ENCODE measurements around the gene HOXA7.

HOXA7 gene

DNA sequence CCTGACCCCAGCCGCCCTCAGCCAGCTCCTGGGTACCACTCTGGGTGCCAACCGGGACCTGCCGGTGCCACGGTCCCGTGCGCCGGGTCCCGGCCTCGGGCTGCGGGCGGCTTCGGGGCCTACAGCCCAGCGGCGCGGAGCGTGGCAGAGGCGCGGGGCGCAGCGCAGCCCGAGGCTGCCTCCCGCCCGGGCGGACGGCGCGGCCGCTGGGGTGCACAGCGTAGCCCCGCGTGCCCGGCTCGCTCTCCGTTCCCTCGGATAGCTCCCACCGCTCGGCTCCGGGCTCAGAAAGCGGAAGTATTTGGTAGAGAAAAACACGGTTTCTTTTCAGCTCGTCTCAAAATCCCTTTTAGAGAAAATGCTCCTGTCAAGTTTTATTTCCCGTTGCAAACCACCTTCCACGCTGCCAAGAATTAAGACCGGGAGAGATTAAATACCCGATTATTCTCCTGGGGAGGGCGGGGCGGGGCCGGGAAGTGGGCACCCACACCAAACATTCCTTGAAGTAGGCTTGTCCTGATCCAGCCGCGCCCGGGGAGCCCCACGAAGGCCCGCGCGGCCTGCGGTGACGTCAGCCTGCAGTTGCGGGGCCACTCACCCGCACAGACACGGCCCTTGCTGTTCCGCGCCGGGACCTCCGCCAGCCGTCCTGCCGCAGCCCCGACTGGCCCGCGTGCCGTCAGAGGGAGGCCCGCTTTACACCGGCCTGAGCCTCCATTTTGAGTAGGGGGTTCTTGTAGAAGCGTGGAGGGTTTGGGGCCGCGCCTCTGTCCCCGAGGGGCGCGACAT is 36.3 kb upstream of the HOXA7 start:
- no peak for DNase-seq

DNA sequence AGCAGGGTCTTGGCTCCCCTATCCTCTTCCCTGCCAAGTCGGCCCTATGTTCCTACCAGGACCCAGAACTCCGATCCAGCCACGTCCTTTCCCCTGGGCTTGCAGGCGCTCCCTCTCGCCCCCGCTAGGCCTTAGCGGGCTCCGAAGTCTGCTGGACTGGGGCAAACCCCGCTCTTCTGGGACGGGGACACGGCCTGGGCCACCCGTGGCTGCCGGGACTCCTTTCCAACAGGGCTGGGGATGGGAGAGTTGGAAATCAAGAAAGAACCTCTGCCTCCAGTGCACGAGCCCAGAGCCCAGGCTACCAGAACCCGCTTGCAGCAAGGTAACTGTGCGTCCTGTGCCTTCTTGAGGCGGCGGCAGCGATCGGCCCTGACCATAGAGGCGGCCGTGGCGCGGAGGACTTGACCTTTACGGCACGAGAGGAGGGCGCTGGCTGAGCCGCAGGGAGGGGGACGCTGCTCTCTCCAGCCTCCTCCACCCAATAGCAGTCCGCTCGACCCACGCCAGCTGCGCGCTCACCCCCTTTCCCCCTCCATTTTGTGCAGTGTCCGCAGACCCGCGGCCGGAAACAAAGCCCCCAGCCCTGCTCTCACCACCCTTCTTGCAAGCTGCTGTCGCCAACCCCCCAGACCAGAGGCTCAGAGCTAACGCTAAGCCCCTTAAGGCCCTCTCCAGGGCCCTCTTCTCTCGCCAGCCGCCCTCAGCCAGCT is 35.5 kb upstream of the HOXA7 start:
- DNase-seq, result no peak

DNA sequence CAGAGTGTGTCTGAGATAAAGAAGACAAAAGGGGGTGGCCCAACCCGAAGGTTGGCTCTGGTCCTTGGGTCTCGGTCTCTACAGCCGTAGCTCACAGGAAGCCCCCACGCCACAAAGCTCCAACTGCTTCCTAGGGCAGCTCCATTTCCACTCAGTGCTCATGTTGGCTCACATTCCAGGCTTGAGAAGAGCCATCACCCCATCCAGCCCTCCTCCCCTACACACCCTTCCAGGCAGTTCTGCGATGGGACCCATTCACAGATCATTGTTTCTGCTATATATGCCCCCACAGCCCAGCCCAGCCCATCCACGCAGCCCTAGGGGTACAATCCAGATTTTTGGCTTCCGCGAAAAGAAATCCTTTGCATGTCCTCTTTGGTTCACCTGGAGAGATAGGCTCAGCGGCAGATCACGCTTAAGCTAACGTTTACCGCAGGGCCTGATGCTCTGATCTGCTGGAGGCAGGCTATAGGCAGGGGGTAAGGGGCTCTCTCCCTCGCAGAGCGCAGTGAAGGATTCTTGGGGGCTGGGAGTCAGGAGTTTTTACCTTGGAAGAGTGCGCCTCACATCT is 34.8 kb upstream of the HOXA7 start:
- no peak for DNase-seq

DNA sequence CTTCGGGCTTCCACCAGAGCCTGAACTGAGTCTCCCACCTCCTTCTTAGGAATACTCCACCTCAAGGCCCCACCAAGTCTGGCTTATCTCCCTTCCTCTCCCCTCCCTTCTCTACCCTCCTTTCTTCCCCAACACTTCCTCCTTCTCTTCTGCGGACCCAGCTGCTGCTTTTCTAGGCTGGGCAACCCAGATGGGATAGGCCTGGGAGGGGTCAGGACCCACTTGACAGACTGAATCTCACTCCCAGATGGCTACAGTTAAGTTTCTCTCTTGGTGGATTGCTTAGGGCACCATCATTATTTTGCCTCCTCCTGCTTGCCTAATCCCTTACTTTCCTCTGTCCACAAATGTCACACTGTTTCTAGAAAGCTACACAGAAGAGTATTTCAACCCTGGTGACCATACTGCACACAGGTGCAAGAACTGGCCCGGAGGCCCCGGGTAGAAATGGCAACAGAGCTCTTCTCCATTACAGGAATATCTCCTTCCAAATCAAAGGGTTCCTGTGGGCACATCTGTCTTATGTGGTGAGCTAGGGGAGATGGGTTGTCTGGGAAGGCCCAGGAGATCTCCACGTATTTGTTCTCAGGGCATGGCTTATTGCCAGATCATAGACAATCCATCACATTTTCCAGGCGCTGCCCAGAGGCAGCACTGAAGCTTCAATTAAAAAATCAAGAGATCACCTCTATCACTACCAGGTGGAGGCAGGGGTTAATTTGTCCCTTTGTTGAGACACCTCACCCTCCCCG is 33.7 kb upstream of the HOXA7 start:
- no peak for DNase-seq

DNA sequence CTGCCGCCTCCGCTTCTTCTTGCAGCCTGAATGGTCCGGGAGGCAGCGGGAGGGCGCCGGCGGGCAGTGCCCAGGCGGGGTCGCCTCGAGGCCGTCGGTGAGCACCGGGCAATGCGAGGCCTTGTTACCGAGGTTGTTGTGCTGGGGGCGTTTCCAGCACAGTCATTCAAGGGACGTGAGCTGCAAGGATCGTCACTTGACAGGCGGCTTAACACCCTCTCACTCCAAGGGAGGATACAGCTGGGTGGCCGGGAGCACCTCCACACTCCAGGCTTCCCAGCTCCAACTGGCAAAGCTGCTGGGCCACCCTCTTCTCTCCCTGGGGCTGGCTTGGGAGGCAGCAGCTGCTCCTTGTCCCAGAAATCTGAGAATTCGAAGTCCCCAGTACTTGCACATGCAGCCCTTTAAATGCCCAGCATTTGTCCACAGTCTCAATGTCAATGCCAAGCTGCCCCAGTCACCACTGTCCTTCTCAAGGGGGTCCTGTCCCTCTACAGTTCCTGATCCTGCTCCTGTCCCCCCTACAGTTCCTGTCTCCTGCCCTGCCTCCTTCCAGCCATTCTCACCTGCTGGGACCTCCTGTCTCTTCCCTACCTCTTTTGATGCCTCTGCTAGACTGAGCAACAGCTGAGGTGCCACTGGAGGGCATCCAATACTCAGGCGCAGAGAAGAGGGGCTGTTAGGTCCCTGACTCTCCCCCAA is 33.0 kb upstream of the HOXA7 start:
- no peak for DNase-seq

DNA sequence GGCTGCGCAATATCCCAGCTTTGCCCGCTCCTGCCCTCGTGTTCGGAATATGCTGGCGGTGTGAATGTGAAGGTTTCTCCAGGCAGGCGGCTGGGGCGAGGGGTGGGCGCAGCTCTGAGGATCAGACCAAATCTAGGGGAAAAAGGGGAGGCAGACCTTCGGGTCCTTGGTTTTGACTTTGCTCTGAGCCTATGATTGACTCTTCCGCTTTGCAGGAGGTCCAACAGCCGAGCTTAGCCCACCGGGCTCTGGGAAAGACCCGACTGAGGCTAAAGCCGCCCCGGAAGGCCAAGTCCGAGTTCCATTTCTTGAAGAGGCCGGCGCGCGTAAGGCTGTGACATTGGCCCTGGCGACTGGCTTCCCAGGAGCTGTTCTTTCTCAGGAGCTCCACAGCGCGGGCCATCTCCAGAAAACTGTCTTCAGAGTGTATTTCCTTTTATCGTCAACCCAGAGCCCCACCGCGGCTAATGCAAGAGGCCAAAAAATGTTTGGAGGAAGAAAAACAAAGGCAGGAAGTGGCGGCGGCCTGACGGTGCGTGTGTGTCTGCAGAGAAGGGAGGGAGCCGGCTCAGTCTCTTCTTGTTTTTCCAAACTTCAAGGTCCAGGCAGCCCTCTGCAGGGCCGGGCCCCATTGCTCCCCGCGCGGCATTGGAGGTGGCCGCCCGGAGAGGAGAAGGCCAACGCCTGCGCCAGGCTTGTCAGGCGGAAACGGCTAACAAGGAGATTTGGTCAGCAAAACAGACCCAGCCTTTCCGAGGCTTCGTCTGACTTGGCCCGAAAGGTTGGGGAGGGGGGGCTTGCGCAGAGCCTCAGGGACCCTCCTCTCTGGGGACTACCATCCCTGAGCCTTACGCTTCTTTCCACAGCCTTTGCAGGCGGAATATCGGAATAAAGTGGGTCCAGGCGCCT is 32.2 kb upstream of the HOXA7 start:
- DNase-seq, result no peak

DNA sequence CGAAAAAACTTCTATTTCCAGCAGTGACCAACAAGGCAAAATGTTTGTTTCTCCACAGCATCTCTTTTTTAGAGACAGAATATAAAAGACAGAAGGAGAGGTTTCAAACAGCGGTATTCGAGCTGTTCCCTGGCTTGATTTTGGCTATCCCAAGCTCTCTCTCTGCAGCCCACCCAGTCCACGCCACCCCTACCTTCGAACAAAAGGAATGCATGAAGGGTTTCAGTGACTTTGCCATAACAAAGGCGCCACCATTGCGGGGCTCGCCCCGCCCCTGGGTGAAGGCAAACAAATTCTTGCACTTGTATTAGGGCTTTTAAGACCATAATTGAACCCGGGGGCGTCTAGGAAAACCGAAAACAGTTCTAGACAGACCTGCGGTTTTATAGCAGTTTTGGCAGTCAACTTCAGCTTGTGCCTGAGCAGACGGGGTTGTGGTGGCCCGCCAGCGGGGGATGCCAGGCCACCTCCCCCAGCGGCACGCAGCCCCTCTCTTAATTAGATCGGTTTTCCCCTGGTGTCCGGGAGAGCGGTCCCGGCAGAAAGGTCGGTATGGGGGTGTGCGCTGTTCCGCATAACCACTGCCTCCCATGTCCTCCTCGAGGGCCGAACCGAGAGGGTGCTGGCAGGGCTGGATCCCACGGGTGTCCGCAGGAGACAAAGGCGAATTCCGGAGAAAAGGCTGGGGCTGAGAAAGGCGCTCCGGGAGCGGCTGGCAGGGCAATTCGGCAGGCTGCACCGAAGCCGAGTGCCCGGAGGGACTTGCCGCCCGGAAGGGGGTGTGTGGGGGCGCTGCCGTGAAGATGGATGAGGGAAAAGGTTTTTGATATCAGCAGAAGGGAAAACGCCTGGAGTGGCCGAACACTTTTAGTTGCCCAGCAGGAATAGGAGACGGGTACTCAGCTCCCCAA is 31.3 kb upstream of the HOXA7 start:
- no peak for DNase-seq

DNA sequence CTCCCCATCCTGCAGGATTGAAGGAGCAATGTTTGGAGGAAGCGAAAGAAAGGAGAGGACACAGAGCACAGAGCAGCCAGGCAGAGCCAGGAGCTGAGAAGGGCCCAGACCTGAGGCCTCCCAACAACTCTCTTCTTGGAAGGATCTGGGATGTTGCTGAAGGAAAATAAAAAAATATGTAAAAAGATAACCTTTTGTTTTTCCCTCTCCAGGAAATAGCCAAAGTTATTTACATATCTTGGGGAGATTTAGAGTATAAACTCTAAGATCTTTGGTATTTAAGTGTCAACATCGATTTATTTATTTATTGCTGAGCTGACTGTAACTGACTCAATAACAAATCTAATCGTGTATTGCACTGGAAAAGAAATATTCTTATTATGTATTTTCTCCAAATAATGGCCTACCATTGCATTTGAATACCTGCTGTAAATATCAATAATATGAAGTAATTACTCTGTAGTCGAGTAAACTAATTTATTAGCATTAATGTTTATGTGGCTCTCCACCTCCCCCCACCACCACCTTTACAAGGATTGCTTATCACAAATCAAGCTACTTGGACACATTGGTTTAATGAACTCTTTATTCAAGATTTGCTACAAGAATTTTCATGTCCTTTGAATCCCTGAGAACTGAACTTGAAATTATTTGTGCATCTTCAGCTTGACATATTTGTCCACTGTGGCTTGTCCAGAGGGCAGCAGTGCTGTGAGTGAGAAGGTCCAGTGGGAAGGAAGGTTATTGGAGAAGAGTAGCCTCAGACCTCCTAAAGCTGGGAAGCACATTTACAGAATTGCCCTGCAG is 30.4 kb upstream of the HOXA7 start:
- DNase-seq, result no peak

DNA sequence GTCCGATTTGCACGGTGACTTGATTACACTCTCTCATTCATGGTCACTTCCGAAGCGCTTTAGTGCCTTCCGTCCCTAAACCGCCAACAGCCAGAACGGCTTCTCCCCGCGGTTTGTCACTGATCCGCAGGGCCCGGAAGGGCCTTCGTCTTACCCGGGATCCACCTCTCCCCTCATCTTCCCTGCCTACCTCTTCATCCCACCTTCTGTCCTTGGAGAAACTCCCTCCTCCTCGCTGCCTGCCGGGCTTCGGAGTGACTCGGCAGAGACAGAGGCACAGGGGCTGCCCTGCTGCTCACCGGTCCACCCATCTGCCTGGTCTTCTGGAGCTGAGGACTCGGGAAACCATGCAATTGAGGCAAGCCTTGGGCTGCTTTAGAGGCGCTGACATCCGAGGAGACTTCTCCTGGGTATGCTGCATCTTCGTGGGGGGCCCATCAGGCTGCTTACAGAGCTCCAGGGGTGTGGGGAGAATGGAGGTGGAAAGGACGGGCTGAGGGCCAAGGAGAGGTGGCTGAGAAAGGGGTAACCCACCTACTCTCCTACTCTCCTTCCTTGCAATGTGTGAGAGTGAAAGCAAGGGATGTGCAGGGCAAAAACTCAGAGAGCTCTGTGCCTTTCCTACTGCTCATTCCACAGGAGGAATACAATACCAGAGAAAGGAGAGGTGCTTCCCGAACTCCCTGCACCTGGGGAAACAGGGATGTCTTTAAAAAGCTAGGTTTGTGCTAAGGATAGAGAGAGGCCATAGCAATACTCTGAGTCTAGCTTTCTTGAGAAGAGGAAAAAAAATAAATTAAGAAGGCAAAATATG is 29.6 kb upstream of the HOXA7 start:
- DNase-seq, result no peak

DNA sequence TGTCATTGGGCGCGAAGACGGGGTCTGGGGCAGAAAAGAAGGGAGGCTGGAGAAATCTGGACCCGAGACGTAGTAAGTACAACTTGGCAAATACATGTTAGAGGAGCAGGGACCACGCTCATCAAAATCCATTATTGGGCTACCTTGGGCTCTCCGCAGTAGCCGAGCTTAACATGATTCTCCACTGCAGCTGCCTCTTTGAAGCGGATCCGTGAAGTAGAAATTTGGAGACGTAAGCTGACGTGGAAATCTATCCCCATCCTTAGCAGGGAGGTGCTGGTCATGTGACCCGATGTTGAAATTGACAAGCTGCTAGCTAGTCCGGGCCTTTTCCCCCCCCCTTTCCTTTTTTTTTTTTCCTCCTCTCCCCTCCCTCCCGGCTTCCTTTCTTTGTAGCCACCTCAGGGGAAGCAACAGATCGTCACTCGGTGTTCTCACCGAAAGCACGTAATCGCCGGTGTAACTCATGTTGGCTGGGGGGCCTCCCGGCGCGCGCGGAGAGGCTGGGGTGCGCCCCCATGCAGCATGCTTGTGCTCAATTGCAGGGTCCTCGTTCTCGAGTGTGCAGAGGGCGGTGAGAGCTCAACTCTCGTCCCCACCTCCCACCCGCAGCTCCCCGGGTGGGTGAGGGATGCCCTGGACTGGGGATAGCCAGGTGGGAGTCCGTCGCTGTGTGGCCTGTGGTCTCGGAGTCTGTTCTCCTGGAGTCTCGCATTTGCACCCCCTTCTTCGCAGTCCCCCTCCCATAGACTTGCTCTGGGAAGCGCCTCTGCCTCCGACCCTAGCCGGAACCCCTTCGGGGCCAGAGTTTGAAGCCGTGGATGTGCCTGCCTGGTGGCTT is 28.8 kb upstream of the HOXA7 start, which contains the start of gene HOXA11:
Gene HOXA11 (minus strand): TSS at position 220 of the 841 bp plus-strand sequence. CDS start 88 bp downstream, at position 132.
- DNase-seq, result no peak

DNA sequence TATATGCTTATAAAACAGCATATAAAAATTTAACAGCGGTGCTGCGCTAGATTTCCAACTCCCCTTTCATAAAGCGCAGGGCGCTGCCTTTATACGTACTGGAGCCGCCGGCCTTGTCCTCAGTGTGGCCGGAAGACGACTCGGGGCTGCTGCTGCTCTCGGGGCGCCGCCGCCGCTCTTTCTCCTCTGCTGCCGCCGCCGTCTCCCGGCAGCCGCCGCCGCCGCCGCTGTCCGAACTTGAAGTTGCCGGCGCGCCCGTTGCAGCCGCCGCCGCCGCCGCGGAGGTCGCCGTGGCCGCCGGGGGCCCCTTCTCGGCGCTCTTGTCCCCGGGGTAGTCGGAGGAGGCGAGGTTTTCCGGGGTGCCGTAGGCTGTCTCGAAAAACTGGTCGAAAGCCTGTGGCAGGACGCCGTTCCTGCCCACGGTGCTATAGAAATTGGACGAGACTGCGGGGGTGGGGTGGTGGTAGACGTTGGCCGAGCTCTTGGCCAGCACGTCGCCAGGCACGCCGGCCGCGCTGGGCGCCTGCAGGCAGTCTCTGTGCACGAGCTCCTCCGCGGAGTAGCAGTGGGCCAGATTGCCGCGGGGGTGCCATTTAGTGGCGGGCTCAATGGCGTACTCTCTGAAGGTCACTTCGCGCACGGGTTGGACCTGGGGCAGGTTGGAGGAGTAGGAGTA is 28.0 kb upstream of the HOXA7 start:
- DNase-seq, result no peak

DNA sequence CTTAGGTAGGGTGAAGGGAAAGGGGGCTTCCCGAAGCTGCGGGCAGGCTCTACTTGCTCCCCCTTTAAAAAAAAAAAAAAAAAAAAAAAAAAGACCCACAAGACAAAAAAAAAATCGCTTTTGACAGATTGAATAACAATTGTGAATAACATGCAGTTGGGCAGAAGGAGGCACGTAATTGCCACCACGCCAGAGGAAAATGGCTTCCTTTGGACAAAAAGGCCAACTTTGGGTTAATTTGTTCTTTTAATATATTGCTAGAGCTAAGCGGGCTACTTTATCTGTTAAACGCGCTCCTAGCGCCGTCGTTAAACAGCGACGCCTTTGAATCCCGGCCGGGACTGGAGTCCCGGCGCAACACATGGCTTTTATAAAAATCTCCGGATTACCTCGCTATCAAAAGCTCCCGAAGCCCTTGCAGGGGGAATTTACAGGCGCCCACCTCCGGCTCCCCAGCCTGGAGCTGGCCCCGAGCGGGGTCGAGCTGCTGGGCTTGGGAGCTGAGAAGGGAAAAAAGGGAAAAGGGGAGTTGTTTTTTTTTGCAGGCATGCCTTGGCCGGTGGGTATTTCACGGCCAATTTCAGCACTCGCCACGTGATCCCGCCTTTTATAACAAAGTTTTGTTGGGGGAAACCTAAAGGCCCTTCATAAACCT is 27.3 kb upstream of the HOXA7 start:
- DNase-seq, result no peak

DNA sequence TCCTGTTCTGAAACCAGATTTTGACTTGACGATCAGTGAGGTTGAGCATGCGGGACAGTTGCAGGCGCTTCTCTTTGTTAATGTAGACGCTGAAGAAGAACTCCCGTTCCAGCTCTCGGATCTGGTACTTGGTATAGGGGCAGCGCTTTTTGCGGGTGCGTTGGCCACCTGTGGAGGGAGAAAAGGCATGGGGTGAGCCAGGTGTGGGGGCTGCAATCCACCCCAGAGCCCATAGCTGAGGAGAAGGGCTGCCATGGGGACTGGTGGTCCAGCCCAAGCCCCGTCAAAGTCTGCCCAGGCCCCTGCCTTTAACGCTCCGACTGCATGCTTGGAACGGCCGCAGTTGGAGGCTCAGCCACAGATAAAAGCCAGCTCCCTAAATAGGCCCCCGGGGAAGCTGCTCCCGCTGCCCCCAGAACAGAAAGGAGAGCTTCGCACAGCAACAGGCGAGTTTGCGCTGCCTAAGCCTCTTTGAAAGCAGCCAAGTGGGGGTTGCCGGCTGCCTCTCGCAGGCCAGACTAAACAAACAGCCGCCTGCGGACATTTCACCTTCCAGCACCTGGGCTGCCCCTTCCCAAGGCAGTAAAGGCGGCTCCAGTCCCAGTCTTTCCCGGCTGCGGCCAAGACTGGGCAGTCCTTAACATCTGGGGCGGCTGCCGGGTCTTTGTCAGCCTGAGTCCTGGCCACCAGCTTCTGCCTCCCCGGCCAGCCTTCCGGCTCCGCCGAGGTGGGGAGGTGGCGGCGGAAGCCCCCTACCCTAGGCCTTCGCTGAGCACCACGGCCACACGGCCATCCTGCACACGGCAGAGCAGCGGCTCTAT is 26.6 kb upstream of the HOXA7 start:
- DNase-seq, result no peak

DNA sequence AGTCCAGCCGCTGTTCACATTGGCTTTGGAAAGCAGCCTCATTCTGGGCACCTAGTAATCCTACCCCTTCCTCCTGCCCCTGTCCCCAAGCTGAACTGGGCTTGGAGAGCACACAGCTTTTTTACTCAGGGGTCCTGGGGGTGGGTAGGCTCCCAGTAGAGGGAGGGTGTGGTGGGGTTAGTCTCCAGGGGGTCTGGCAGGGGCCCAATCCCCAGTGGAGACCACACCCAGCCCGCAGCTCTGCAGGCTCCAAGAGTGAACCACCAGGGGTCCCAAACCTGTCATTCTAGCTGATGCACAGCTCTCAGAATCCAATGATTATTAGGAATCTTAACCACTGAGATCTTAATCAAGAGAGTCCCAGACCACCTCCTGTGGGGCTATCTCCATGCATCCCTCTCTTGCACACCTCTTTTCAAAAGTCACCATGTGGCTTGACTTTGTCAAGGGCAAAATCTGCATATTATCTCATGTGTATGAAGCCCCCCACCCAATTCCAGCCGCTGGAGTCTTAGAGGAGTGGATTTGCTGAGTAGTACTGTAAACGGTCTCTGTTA is 25.9 kb upstream of the HOXA7 start:
- no peak for DNase-seq

DNA sequence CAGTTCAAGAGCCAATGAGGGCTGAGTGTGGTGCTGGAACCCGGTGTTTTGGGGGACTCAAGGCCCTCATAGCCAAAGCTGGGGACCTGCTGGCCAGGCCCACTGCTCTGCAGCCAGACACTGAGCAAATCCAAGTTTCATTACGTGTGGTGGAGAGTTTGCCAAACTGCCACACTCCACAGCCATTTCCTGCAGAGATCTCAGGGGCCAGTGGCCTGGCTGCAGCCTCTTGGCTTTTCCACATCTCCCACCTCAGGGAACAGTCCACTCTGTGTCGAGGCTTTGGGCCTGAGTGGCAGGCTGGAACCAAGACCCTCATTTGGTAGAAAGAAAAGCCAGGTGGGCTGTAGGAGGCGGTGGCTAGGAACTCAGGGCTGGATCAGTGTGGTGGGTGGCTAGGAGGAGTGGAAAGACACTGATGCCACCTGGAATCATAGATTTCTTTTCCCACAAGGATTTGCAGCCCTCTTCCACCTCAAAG is 25.4 kb upstream of the HOXA7 start:
- DNase-seq, result no peak

Measured in activated CD4-positive, alpha-beta T cell treated with anti-CD3 and anti-CD28 coated beads, Interleukin-2, Interleukin-6, amounts not matched to agents 100 ng/mL and 50 ng/mL, durations not matched to agents 16 hours and 8 hours (primary cell).